Mesodermal cell (in vitro differentiated cells): Measurements from ENCODE around the gene DNTT.

Experiments used
- H3K27ac ChIP-seq: 2 replicates; pipeline ENCODE4 v1.7.0; 2013; ENCODE audit warnings: mild to moderate bottlenecking, low read depth, low read length, moderate library complexity; ENCODE audit not compliant: severe bottlenecking
- H3K36me3 ChIP-seq: 2 replicates; pipeline ENCODE4 v1.7.1; 2013; ENCODE audit warnings: mild to moderate bottlenecking, low read length, moderate library complexity; ENCODE audit not compliant: control insufficient read depth, insufficient read depth
- H3K4me1 ChIP-seq: one replicate; pipeline ENCODE4 v1.7.1; 2013; ENCODE audit warnings: mild to moderate bottlenecking, low read length; ENCODE audit not compliant: insufficient read depth, control insufficient read depth, poor library complexity, severe bottlenecking
- H3K4me3 ChIP-seq: 2 replicates; pipeline ENCODE4 v1.7.0; 2013; ENCODE audit warnings: low read length, control low read depth, mild to moderate bottlenecking; ENCODE audit not compliant: insufficient read depth, poor library complexity, severe bottlenecking; ENCODE audit errors: extremely low read depth
- H3K9me3 ChIP-seq: 2 replicates; pipeline ENCODE4 v1.7.1; 2013; ENCODE audit warnings: mild to moderate bottlenecking, low read length, moderate library complexity; ENCODE audit not compliant: control insufficient read depth
- WGBS, 2 experiments: methylation state at CpG; one replicate each; pipeline ENCODE4 v1.1.5; 2013; ENCODE audit warnings: missing lambda C conversion rate in 2 of 2; ENCODE audit not compliant: insufficient coverage in 2 of 2; 5-methylcytosine and 5-hydroxymethylcytosine counted together

The DNTT gene

GRCh38 chr10:96266118-96266770 is 38.0 kb upstream of the DNTT start:
- Histone ChIP-seq H3K4me3 (no peak overlapping the region), H3K9me3 (no peaks in the 10 kb centered on the region), H3K4me1 (no peaks in the 10 kb centered on the region), H3K27ac (no peak overlapping the region), H3K36me3 (no peaks in the 10 kb centered on the region)
- WGBS, 2 experiments = 92 to 98% methylated on average over 6 of the region's 6 CpGs

- H3K27ac ChIP-seq = no peak overlapping the region
- no peaks in the 10 kb centered on the region for H3K36me3 ChIP-seq
- 90 to 100% methylated on average over 1 to 3 of the region's 4 CpGs for WGBS, 2 experiments
- no peaks in the 10 kb centered on the region for H3K4me1 ChIP-seq
- no peaks in the 10 kb centered on the region for H3K9me3 ChIP-seq
- H3K4me3 ChIP-seq = no peak overlapping the region
These were observed 37.0 kb upstream of the DNTT start for GRCh38 chr10:96267234-96267705.

GRCh38 chr10:96268341-96268909 is 35.8 kb upstream of the DNTT start:
- Histone ChIP-seq H3K9me3 (no peaks in the 10 kb centered on the region), H3K36me3 (no peaks in the 10 kb centered on the region), H3K4me1 (no peaks in the 10 kb centered on the region), H3K4me3 (no peak overlapping the region), H3K27ac (no peak overlapping the region)
- WGBS, 2 experiments = 89 to 100% methylated on average over 1 of the region's 2 CpGs

GRCh38 chr10:96269438-96270300 is 34.6 kb upstream of the DNTT start:
- Histone ChIP-seq H3K36me3 (no peaks in the 10 kb centered on the region), H3K4me3 (no peak overlapping the region), H3K4me1 (no peaks in the 10 kb centered on the region), H3K27ac (no peak overlapping the region), H3K9me3 (no peaks in the 10 kb centered on the region)
- WGBS, 2 experiments = 86 to 91% methylated on average over 4 to 6 of the region's 6 CpGs

GRCh38 chr10:96270571-96270970 is 33.7 kb upstream of the DNTT start:
- Histone ChIP-seq H3K27ac (no peak overlapping the region), H3K9me3 (no peaks in the 10 kb centered on the region), H3K4me1 (no peaks in the 10 kb centered on the region), H3K36me3 (no peaks in the 10 kb centered on the region), H3K4me3 (no peak overlapping the region)
- no CpG with 5 or more reads among the region's 2 CpGs for WGBS, 2 experiments

GRCh38 chr10:96271016-96271815 is 33.0 kb upstream of the DNTT start, which contains the start of gene BLNK:
TSS of gene BLNK (minus strand) at chr10:96271569. CDS start at chr10:96271398, 171 bp downstream.
- H3K27ac ChIP-seq = no peak within 1 kb of the TSS
- H3K4me1 ChIP-seq = no peaks in the 10 kb centered on the region
- no peaks in the 10 kb centered on the region for H3K36me3 ChIP-seq
- H3K4me3 ChIP-seq = no peak within 1 kb of the TSS
- H3K9me3 ChIP-seq = no peaks in the 10 kb centered on the region
- 90 to 95% methylated on average over 5 to 6 of the region's 6 CpGs for WGBS, 2 experiments

GRCh38 chr10:96272316-96273280 is 31.6 kb upstream of the DNTT start:
- WGBS, 2 experiments = 78 to 95% methylated on average over 1 to 4 of the region's 8 CpGs
- H3K36me3 ChIP-seq = no peaks in the 10 kb centered on the region
- H3K4me1 ChIP-seq = no peaks in the 10 kb centered on the region
- no peak overlapping the region for H3K4me3 ChIP-seq
- H3K9me3 ChIP-seq = no peaks in the 10 kb centered on the region
- H3K27ac ChIP-seq = no peak overlapping the region

GRCh38 chr10:96275685-96276418 is 28.4 kb upstream of the DNTT start:
- H3K4me1 ChIP-seq = no peaks in the 10 kb centered on the region
- WGBS, 2 experiments = 100% methylated on average over 1 to 2 of the region's 2 CpGs

GRCh38 chr10:96276426-96276825 is 27.8 kb upstream of the DNTT start:
- H3K4me3 ChIP-seq = no peak overlapping the region
- no peak overlapping the region for H3K27ac ChIP-seq
- H3K4me1 ChIP-seq = no peaks in the 10 kb centered on the region
- H3K9me3 ChIP-seq = no peaks in the 10 kb centered on the region
- 92 to 96% methylated on average over 5 to 6 of the region's 6 CpGs for WGBS, 2 experiments
- no peaks in the 10 kb centered on the region for H3K36me3 ChIP-seq

More at GRCh38 chr10:96275685-96276418, 28.4 kb upstream of the DNTT start:
- Histone ChIP-seq H3K9me3 (no peaks in the 10 kb centered on the region), H3K4me3 (no peak overlapping the region), H3K27ac (no peak overlapping the region), H3K36me3 (no peaks in the 10 kb centered on the region)
